CD4-positive, CD25-positive, alpha-beta regulatory T cell (primary cell): Measurements from ENCODE around the gene VILL. TPM values are rescaled to one million over a fixed set of nuclear protein-coding genes. Genes with fewer than 3 reads are reported as not detected.
"Not testable (repeated sequence)": the region's sequence is repeated elsewhere in the genome, so short reads cannot be mapped to it uniquely, and the experiment has no call there.

Experiments
- ATAC-seq, 2 donors: fragments of 150-1000 bp; cut with Tn5 transposase; one replicate each; pipeline ENCODE4 v1.10.0; 2021; ENCODE audit warnings: low read depth in 2 of 2, moderate number of reproducible peaks in 2 of 2, moderate library complexity in 1 of 2
- DNase-seq, 3 donors: peaks; one replicate each; pipeline versions ENCODE4 v3.0.0 to v3.0.0-alpha.2; 2012 to 2022; ENCODE audit warnings: mixed read lengths in 1 of 3
- H3K27ac ChIP-seq: one replicate; pipeline ENCODE4 v1.7.0; 2013; ENCODE audit warnings: mild to moderate bottlenecking, low read length; ENCODE audit not compliant: insufficient read depth, poor library complexity, severe bottlenecking
- H3K27me3 ChIP-seq: one replicate; pipeline ENCODE4 v1.7.0; 2013; ENCODE audit warnings: low read length; ENCODE audit not compliant: control insufficient read depth, insufficient read depth
- H3K36me3 ChIP-seq: one replicate; pipeline ENCODE4 v1.7.0; 2013; ENCODE audit warnings: mild to moderate bottlenecking, low read length, moderate library complexity; ENCODE audit not compliant: control insufficient read depth, insufficient read depth
- H3K4me1 ChIP-seq: 2 replicates; pipeline ENCODE4 v1.7.0; 2013; ENCODE audit warnings: mild to moderate bottlenecking, low read length; ENCODE audit not compliant: insufficient read depth, control insufficient read depth, poor library complexity, severe bottlenecking
- H3K4me3 ChIP-seq: one replicate; pipeline ENCODE4 v1.7.0; 2013; ENCODE audit warnings: low read depth, mild to moderate bottlenecking, low read length, moderate library complexity
- H3K9me3 ChIP-seq, 2 experiments: 1 replicate in 1 of 2; 2 replicates in 1 of 2; pipeline ENCODE4 v1.7.0; 2013; ENCODE audit warnings: low read length in 2 of 2, mild to moderate bottlenecking in 1 of 2, moderate library complexity in 1 of 2; ENCODE audit not compliant: control insufficient read depth in 2 of 2
- H3K27ac Mint-ChIP-seq, 3 donors: one replicate each; pipeline ENCODE4 v1.8.0; 2020 to 2022; ENCODE audit warnings: mild to moderate bottlenecking in 3 of 3, mixed read lengths in 3 of 3, moderate library complexity in 2 of 3
- H3K27me3 Mint-ChIP-seq: one replicate; pipeline ENCODE4 v1.8.0; 2022; ENCODE audit warnings: mild to moderate bottlenecking, mixed read lengths
- H3K36me3 Mint-ChIP-seq: one replicate; pipeline ENCODE4 v1.8.0; 2020; ENCODE audit warnings: mixed read lengths
- H3K4me1 Mint-ChIP-seq, 4 donors: one replicate each; pipeline ENCODE4 v1.8.0; 2020 to 2022; ENCODE audit warnings: mixed read lengths in 4 of 4, mild to moderate bottlenecking in 1 of 4
- H3K4me3 Mint-ChIP-seq, 4 donors: one replicate each; pipeline ENCODE4 v1.8.0; 2020 to 2022; ENCODE audit warnings: mild to moderate bottlenecking in 4 of 4, mixed read lengths in 4 of 4, moderate library complexity in 3 of 4
- H3K9me3 Mint-ChIP-seq, 7 donors: one replicate each; pipeline ENCODE4 v1.8.0; 2020 to 2022; ENCODE audit warnings: mixed read lengths in 7 of 7, mild to moderate bottlenecking in 3 of 7, moderate library complexity in 2 of 7
- polyA plus RNA-seq, 4 donors: library from polyadenylated mRNA; unstranded; fragments of 300-500 nt; fragmentation: Illumina TruSeq; gene quantifications; one replicate each; pipeline ENCODE4 v1.2.3, GENCODE V29; 2021
- total RNA-seq: library from RNA; stranded (reverse); gene quantifications from one replicate; pipeline ENCODE4 v1.2.3, GENCODE V29; 2022

VILL gene
- total and polyA plus RNA-seq, 5 donors from 2014 or later, result 9.0 to 24.0 (median 12.7) TPM

DNA sequence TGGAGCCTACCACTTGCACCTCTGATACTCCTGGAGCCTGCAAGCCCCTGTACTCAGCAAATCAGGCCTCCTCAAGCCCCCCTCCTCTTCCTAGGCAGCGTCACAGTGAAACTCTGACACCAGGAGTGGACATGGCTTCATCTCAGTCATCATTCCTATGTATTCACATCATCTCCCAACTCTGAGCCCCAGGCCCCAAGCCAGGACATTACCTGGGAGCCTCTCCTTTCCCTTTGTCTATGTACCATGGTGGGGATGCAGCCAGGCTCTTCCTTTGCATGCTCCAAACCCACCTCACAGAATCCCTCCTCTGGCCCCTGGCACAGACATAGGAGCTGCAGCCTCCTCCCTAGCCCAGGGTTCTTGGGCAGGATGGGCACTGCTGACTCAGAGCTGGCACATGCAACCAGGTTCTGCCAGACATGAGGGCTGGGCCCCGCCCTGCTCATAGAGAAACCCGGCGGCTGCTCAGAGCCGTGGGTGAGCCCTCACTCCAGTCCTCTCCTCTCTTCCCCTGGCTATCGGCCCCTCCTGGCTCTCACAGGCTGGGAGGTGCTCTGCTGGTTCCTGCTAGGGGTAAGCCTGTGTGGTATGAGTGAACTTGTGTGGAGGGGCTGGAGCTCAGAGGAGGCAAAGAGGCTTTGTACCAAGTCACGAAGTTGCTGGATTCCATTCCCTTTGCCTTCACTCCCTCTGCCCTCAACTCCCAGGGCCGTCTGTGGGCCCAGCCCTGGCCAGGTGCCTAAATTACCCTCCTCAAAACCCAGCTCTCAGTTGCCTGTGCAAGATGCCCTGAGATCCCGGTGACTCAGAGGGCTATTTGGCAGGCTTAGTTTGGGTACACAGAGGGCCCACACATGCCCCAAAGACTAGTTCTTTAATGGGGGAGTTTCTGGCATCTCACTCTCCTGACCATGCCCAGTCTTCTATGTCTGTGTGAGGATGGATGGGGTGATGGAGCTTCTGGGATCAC lies 40.7 kb downstream of the VILL start:
- Histone ChIP-seq H3K27ac (no peak overlapping the region), H3K36me3 (no peaks in the 10 kb centered on the region), H3K4me1 (peaks cover 29% of the 10 kb centered on the region), H3K4me3 (no peak overlapping the region), H3K9me3 (no peaks in the 10 kb centered on the region), H3K27me3 (no peaks in the 10 kb centered on the region)
- Mint-ChIP-seq H3K27me3 (peaks cover 16% of the 10 kb centered on the region), H3K27ac (peak overlapping the region; percentile 58 to 92 (median 79)), H3K9me3 (no peaks in the 10 kb centered on the region), H3K4me3 (peak overlapping the region; percentile 77 to 93 (median 86)), H3K4me1 (peaks cover 0 to 36% (median 20%) of the 10 kb centered on the region in 4 donors), H3K36me3 (no peaks in the 10 kb centered on the region)
- ATAC-seq (peak; percentile 96 to 97), DNase-seq (peak; percentile 26 to 86 (median 30))

GRCh38 chr3:38032328-38032865 lies 41.8 kb downstream of the VILL start:
- H3K36me3 ChIP-seq, result no peaks in the 10 kb centered on the region
- no peaks in the 10 kb centered on the region for H3K27me3 ChIP-seq
- Mint-ChIP-seq H3K27me3 (peaks cover 16% of the 10 kb centered on the region), H3K4me1 (peaks cover 0 to 41% (median 20%) of the 10 kb centered on the region in 4 donors), H3K27ac (no peak overlapping the region), H3K9me3 (no peaks in the 10 kb centered on the region), H3K4me3 (peak overlapping the region in 1 of 4 donors; percentile 84), H3K36me3 (no peaks in the 10 kb centered on the region)
- no peak overlapping the region for H3K27ac ChIP-seq
- no peaks in the 10 kb centered on the region for H3K9me3 ChIP-seq
- H3K4me3 ChIP-seq, result no peak overlapping the region
- ATAC-seq (no peak), DNase-seq (no peak)
- peaks cover 31% of the 10 kb centered on the region for H3K4me1 ChIP-seq

DNA sequence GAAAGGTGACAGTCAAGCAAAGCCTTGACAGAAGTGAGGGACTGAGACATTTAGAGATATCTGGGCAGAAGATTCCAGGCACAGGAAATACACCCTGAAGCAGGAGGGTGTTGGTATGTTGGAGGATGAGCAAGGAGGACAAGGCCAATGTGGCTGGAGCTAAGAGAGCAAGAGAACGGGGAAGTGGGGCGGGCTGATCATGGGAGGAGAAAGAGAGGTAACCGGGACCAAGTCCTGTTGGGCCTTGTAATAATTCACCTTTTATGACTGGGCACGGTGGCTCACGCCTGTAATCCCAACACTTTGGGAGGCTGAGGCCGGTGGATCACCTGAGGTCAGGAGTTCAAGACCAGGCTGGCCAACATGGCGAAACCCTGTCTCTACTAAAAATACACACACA lies 43.0 kb downstream of the VILL start:
- H3K36me3 ChIP-seq, H3K9me3 Mint-ChIP-seq, H3K36me3 Mint-ChIP-seq, H3K27ac ChIP-seq, H3K4me3 ChIP-seq, H3K9me3 ChIP-seq, DNase-seq, H3K27me3 ChIP-seq, H3K27me3 Mint-ChIP-seq, ATAC-seq: not testable (repeated sequence)
- Mint-ChIP-seq H3K27ac (peak overlapping the region in 2 of 3 donors; percentile 52 to 90), H3K4me1 (peaks cover 8 to 42% (median 24%) of the 10 kb centered on the region in 4 donors), H3K4me3 (peak overlapping the region in 1 of 4 donors; percentile 77)
- peaks cover 42% of the 10 kb centered on the region for H3K4me1 ChIP-seq

GRCh38 chr3:38034335-38034734 lies 43.7 kb downstream of the VILL start:
- not testable (repeated sequence) for DNase-seq, H3K27ac ChIP-seq, H3K4me3 Mint-ChIP-seq, H3K9me3 ChIP-seq, ATAC-seq, H3K9me3 Mint-ChIP-seq, H3K36me3 Mint-ChIP-seq, H3K36me3 ChIP-seq, H3K27me3 ChIP-seq, H3K4me3 ChIP-seq, H3K27ac Mint-ChIP-seq
- Mint-ChIP-seq H3K4me1 (peaks cover 12 to 48% (median 28%) of the 10 kb centered on the region in 4 donors), H3K27me3 (peaks cover 13% of the 10 kb centered on the region)
- H3K4me1 ChIP-seq, result peaks cover 44% of the 10 kb centered on the region

DNA sequence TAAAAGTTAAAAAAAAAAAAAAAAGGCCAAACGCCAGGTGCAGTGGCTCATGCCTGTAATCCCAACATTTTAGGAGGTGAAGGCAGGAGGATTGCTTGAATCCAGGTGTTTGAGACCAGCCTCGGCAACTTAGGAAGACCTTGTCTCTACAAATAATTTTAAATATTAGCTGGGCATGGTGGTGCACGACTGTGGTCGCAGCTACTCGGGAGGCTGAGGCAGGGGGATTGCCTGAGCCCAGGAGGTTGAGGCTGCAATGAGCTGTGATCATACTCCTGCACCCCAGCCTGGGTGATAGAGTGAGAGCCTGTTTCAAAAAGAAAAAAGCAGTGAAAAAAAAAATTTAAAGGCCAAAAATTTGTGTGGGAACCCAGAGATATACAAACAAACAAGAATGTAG lies 45.7 kb downstream of the VILL start:
- ATAC-seq (no peak), DNase-seq (no peak)
- Mint-ChIP-seq H3K4me1 (peaks cover 17 to 45% (median 32%) of the 10 kb centered on the region in 4 donors), H3K27me3 (peaks cover 14% of the 10 kb centered on the region), H3K36me3 (no peaks in the 10 kb centered on the region), H3K9me3 (peaks cover 0 to 8% (median 0%) of the 10 kb centered on the region in 7 donors), H3K27ac (peak overlapping the region in 1 of 3 donors; percentile 31), H3K4me3 (peak overlapping the region in 1 of 4 donors; percentile 61)
- Histone ChIP-seq H3K4me1 (peaks cover 34% of the 10 kb centered on the region), H3K27ac (no peak overlapping the region), H3K36me3 (no peaks in the 10 kb centered on the region), H3K27me3 (no peaks in the 10 kb centered on the region), H3K9me3 (no peaks in the 10 kb centered on the region), H3K4me3 (no peak overlapping the region)

GRCh38 chr3:38036906-38037305 lies 46.3 kb downstream of the VILL start:
- H3K36me3 Mint-ChIP-seq, result no peaks in the 10 kb centered on the region
- DNase-seq (no peak), ATAC-seq (no peak)
- Histone ChIP-seq H3K27ac (no peak overlapping the region), H3K36me3 (no peaks in the 10 kb centered on the region), H3K9me3 (no peaks in the 10 kb centered on the region), H3K27me3 (no peaks in the 10 kb centered on the region), H3K4me1 (peaks cover 30% of the 10 kb centered on the region), H3K4me3 (no peak overlapping the region)
- peaks cover 0 to 8% (median 0%) of the 10 kb centered on the region in 7 donors for H3K9me3 Mint-ChIP-seq
- H3K4me1 Mint-ChIP-seq, result peaks cover 17 to 39% (median 29%) of the 10 kb centered on the region in 4 donors
- peaks cover 13% of the 10 kb centered on the region for H3K27me3 Mint-ChIP-seq
- H3K27ac Mint-ChIP-seq, result peak overlapping the region in 1 of 3 donors; percentile 90
- peak overlapping the region in 2 of 4 donors; percentile 16 to 61 for H3K4me3 Mint-ChIP-seq

DNA sequence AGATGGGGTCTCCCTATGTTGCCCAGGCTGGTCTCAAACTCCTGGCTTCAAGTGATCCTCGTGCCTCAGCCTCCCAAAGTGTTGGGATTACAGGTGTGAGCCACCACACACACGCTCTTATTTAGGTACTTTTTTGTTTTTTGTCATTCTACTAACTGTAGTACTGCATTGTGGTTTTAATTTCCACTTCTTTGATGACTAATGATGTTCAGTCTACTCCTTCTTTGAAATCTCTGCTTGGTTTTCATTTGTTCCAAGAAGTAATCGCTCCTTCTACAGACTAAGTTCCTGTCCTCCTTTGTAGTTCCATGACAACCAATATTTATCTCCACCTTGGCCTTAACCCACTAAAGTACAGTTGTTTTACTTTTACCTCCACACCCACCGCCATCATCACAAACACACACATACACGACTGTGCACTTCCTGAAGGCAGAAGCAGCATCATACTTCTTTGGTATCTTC lies 47.9 kb downstream of the VILL start:
- DNase-seq (peak in 1 of 3 donors; percentile 91), ATAC-seq (peak; percentile 67 to 73)
- Mint-ChIP-seq H3K27me3 (peaks cover 17% of the 10 kb centered on the region), H3K4me3 (peak overlapping the region; percentile 75 to 89 (median 86)), H3K27ac (peak overlapping the region; percentile 92 to 97 (median 92)), H3K9me3 (peaks cover 0 to 8% (median 0%) of the 10 kb centered on the region in 7 donors), H3K36me3 (no peaks in the 10 kb centered on the region), H3K4me1 (peaks cover 17 to 36% (median 25%) of the 10 kb centered on the region in 4 donors)
- Histone ChIP-seq H3K4me3 (peak overlapping the region; percentile 83), H3K36me3 (no peaks in the 10 kb centered on the region), H3K4me1 (peaks cover 30% of the 10 kb centered on the region), H3K27ac (peak overlapping the region; percentile 81), H3K9me3 (no peaks in the 10 kb centered on the region), H3K27me3 (no peaks in the 10 kb centered on the region)
